ENCODE results near the gene IFT43. TPM values are rescaled to one million over a fixed set of nuclear protein-coding genes. Genes with fewer than 3 reads are reported as not detected.

Gene IFT43
- total and polyA plus RNA-seq, 2 donors (not counting 3 experiments of a cell fraction or from before 2014, with no cell fraction given), result 22.3 to 39.0 TPM

DNA sequence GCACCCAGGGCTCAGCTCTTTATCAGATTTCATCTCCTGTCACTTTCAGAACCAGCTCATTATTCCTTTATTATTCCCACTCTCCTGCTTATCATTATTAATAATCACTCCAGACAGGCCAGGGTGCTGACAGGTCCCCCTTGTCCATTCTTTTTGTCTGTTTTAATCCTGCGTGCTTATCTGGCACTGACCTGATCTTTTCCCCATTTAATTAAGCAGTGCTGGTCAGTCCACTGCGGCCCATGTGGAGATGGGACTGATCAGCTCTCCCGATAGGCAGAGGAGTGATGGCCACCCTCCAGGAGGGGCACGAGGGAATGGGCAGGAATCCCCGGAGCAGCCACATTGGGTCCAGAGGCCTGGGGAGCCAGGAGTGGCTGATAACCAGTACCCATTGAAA is 110.7 kb downstream of the IFT43 start:
- no peak for FAIRE-seq
- dilution Hi-C loops (cut with MboI; ENCODE audit: extremely low pct_ligation_motif_present, low sequenced_read_pairs), result no loop called here

More for the DNA sequence above, 110.7 kb downstream of the IFT43 start:
- DNase-seq (ENCODE audit: low read depth, low spot score), result no peak
- Histone ChIP-seq H3K4me2 (ENCODE audit: insufficient read depth, low read length) (no peak overlapping the region), H3K4me3 (replicated peaks in 1 of 3; ENCODE audit: insufficient read depth in 1 of 3, low read depth in 1 of 3, low read length in 3 of 3) (no peak overlapping the region), H4K20me1 (replicated peaks; ENCODE audit: control insufficient read depth, extremely low read depth, insufficient read depth, low read length) (no peaks in the 10 kb centered on the region), H3K9ac (replicated peaks; ENCODE audit: extremely low read depth, insufficient read depth, low read length) (no peak overlapping the region), H3K4me1 (ENCODE audit: control insufficient read depth, extremely low read depth, insufficient read depth, low read length) (no peaks in the 10 kb centered on the region), H3K36me3 (ENCODE audit: control insufficient read depth in 2 of 2, extremely low read depth in 1 of 2, insufficient read depth in 2 of 2, low read length in 2 of 2) (no peaks in the 10 kb centered on the region), H3K79me2 (ENCODE audit: control insufficient read depth, insufficient read depth, low read length) (no peaks in the 10 kb centered on the region), H3K9me1 (replicated peaks; ENCODE audit: control insufficient read depth, extremely low read depth, insufficient read depth, low read length) (no peaks in the 10 kb centered on the region), H3K9me3 (replicated peaks; ENCODE audit: control insufficient read depth, insufficient read depth, low read length) (no peaks in the 10 kb centered on the region), H3K27me3 (ENCODE audit: control insufficient read depth in 2 of 2, insufficient read depth in 2 of 2, low read length in 2 of 2) (peaks cover 0 to 2% of the 10 kb centered on the region in 2 experiments), H2AFZ (ENCODE audit: low read depth, low read length) (no peak overlapping the region), H3K27ac (ENCODE audit: insufficient read depth, low read depth, low read length) (no peak overlapping the region)
- ChIA-PET CTCF (no interaction called here), POLR2A (no interaction called here)
- intact Hi-C loops (cut with micrococcal nuclease), result no loop called here
- BruUV-seq (replicated peaks), result no TSS peak
- TF ChIP-seq JUN (IDR thresholded peaks at IDR 0.05; ENCODE audit: borderline replicate concordance, insufficient read depth, insufficient read length, low read depth), result no peak
- TF ChIP-seq MYC (IDR thresholded peaks at IDR 0.05; ENCODE audit: low read depth, low read length), result no peak
- no peak for TF ChIP-seq POLR2AphosphoS5 (IDR thresholded peaks at IDR 0.05; ENCODE audit: insufficient read depth, low read depth, low read length)
- no peak for TF ChIP-seq GATA2 (IDR thresholded peaks at IDR 0.05; ENCODE audit: insufficient read depth, insufficient read length, low read depth, low read length)
- TF ChIP-seq, protein P1, sequence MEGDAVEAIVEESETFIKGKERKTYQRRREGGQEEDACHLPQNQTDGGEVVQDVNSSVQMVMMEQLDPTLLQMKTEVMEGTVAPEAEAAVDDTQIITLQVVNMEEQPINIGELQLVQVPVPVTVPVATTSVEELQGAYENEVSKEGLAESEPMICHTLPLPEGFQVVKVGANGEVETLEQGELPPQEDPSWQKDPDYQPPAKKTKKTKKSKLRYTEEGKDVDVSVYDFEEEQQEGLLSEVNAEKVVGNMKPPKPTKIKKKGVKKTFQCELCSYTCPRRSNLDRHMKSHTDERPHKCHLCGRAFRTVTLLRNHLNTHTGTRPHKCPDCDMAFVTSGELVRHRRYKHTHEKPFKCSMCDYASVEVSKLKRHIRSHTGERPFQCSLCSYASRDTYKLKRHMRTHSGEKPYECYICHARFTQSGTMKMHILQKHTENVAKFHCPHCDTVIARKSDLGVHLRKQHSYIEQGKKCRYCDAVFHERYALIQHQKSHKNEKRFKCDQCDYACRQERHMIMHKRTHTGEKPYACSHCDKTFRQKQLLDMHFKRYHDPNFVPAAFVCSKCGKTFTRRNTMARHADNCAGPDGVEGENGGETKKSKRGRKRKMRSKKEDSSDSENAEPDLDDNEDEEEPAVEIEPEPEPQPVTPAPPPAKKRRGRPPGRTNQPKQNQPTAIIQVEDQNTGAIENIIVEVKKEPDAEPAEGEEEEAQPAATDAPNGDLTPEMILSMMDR (IDR thresholded peaks at IDR 0.05; ENCODE audit: extremely low read depth in 1 of 2, insufficient read depth in 1 of 2, low read depth in 1 of 2, low read length in 2 of 2), result no peak
- TF ChIP-seq POLR2A (IDR thresholded peaks at IDR 0.05; ENCODE audit: low read depth, low read length), result no peak
- no peak for TF ChIP-seq EZH2 (IDR thresholded peaks at IDR 0.05; ENCODE audit: borderline replicate concordance, low read depth, low read length, severe bottlenecking)
- TF ChIP-seq, protein P2, sequence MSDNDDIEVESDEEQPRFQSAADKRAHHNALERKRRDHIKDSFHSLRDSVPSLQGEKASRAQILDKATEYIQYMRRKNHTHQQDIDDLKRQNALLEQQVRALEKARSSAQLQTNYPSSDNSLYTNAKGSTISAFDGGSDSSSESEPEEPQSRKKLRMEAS (IDR thresholded peaks at IDR 0.05; ENCODE audit: insufficient read depth, insufficient read length), result no peak
- TF ChIP-seq FOS (IDR thresholded peaks at IDR 0.05; ENCODE audit: borderline replicate concordance, insufficient read depth, low read length), result no peak
